Fibroblast of lung (primary cell): ENCODE results near the gene PAEP.
"Not testable (repeated sequence)": the region's sequence is repeated elsewhere in the genome, so short reads cannot be mapped to it uniquely, and the experiment has no call there.

Experiments
- EZH2 ChIP-seq: IDR thresholded peaks from 2 replicates; pipeline ENCODE4 v1.5.1; 2012; ENCODE audit warnings: low read length, control low read depth, mild to moderate bottlenecking; ENCODE audit errors: missing control alignments
- TF ChIP-seq, protein P1 (sequence below), 2 donors: IDR thresholded peaks in 1 of 2; conservative IDR thresholded peaks in 1 of 2; 1 replicate in 1 of 2; 2 replicates in 1 of 2; pipeline ENCODE4 v1.5.1; 2011 to 2012; ENCODE audit warnings: low read length in 2 of 2, control low read depth in 1 of 2, inconsistent platforms in 1 of 2, low read depth in 1 of 2, mild to moderate bottlenecking in 1 of 2

DNA sequence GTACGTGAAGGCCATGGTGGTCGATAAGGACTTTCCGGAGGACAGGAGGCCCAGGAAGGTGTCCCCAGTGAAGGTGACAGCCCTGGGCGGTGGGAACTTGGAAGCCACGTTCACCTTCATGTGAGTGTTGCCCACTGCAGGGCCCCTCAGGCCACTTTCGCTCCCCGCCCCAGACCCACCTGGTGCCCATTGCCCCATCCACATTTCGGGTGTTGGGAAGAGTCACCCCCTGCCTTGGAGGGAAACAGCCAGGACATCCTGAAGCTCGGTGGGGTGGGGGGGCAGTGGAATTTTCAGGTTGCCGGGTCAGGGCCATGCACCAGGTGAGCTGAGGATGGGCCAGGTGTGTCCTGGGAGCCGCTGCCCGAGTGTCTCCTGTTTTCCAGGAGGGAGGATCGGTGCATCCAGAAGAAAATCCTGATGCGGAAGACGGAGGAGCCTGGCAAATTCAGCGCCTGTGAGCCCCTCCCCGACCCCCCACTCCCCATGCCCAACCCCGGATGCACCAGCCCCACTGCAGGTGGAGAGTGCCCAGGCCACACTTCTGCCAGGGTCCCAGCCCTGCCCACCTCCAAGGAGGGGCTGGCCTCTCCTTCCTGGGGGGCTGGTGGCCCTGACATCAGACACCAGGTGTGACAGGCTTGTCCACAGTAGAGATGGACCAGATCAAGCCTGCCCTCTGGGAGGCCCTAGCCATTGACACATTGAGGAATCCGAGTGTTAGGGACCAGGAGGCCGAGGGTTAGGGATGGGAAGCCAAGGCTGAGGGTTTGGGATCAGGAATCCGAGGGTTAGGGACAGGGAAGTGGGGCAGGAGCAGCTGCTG lies 14.6 kb upstream of the PAEP start:
- TF ChIP-seq, protein P1, sequence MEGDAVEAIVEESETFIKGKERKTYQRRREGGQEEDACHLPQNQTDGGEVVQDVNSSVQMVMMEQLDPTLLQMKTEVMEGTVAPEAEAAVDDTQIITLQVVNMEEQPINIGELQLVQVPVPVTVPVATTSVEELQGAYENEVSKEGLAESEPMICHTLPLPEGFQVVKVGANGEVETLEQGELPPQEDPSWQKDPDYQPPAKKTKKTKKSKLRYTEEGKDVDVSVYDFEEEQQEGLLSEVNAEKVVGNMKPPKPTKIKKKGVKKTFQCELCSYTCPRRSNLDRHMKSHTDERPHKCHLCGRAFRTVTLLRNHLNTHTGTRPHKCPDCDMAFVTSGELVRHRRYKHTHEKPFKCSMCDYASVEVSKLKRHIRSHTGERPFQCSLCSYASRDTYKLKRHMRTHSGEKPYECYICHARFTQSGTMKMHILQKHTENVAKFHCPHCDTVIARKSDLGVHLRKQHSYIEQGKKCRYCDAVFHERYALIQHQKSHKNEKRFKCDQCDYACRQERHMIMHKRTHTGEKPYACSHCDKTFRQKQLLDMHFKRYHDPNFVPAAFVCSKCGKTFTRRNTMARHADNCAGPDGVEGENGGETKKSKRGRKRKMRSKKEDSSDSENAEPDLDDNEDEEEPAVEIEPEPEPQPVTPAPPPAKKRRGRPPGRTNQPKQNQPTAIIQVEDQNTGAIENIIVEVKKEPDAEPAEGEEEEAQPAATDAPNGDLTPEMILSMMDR (conservative IDR thresholded peaks at IDR 0.05 in 1 of 2, IDR thresholded peaks at IDR 0.05 in 1 of 2; ENCODE audit: low read depth in 1 of 2, low read length in 2 of 2) = not testable (repeated sequence)
- TF ChIP-seq EZH2 = not testable (repeated sequence)
